ENCODE results near the gene APLF. TPM values are rescaled to one million over a fixed set of nuclear protein-coding genes. Genes with fewer than 3 reads are reported as not detected.

APLF gene
- total and polyA plus RNA-seq, 2 experiments from 2014 or later: 3.0 to 3.7 TPM

GRCh38 chr2:68475110-68475509 lies 7.7 kb downstream of the APLF start (continued):
- TF ChIP-seq ZNF331 (CRISPR knock-in tag; IDR thresholded peaks at IDR 0.05; ENCODE audit: low read depth) (no peak), EZH2 (IDR thresholded peaks at IDR 0.05; ENCODE audit: low read depth, unreplicated experiment) (no peak), JUNB (IDR thresholded peaks at IDR 0.05; ENCODE audit: unreplicated experiment) (no peak), ZNF114 (CRISPR knock-in tag; IDR thresholded peaks at IDR 0.05) (no peak)
- TF ChIP-seq, protein P1, sequence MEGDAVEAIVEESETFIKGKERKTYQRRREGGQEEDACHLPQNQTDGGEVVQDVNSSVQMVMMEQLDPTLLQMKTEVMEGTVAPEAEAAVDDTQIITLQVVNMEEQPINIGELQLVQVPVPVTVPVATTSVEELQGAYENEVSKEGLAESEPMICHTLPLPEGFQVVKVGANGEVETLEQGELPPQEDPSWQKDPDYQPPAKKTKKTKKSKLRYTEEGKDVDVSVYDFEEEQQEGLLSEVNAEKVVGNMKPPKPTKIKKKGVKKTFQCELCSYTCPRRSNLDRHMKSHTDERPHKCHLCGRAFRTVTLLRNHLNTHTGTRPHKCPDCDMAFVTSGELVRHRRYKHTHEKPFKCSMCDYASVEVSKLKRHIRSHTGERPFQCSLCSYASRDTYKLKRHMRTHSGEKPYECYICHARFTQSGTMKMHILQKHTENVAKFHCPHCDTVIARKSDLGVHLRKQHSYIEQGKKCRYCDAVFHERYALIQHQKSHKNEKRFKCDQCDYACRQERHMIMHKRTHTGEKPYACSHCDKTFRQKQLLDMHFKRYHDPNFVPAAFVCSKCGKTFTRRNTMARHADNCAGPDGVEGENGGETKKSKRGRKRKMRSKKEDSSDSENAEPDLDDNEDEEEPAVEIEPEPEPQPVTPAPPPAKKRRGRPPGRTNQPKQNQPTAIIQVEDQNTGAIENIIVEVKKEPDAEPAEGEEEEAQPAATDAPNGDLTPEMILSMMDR (conservative IDR thresholded peaks at IDR 0.05; ENCODE audit: low read depth in 2 of 2): no peak

DNA sequence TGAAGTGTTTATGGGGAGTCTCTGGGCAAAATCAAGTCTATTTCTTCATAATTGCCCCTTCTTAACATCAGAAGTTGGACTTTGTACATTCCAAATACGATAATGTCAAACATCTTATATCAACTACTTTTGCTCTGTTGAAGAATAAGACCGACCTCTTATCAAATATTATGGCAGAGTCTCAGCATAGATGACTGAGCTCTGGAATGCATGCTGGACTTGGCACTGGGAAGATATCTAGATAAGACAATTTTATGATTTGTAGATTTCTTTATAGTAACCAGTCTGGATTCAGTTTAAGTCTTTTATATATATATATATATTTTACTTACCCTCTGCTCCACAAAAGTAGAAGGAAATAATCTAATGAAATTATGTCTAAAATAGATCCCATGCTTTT lies 8.2 kb downstream of the APLF start:
- Histone ChIP-seq H4K20me1 (replicated peaks; ENCODE audit: insufficient read depth) (peaks cover 4% of the 10 kb centered on the region; the same call in 1 of the 2 replicates), H3K36me3 (ENCODE audit: insufficient read depth) (no peaks in the 10 kb centered on the region), H3K27ac (ENCODE audit: low read depth) (no peak overlapping the region), H3K4me1 (ENCODE audit: insufficient read depth) (no peaks in the 10 kb centered on the region), H3K79me2 (replicated peaks; ENCODE audit: insufficient read depth) (peaks cover 10% of the 10 kb centered on the region; the same call in 1 of the 2 replicates), H2AFZ (no peak overlapping the region), H3K27me3 (ENCODE audit: insufficient read depth) (no peaks in the 10 kb centered on the region), H3K4me3 (no peak overlapping the region), H3K4me2 (no peak overlapping the region), H3K9me2 (ENCODE audit: insufficient read depth) (no peaks in the 10 kb centered on the region; the same call in 1 of the 2 replicates), H3F3A (replicated peaks; ENCODE audit: low read depth) (no peaks in the 10 kb centered on the region)
- no peak for ATAC-seq
- H3K4me3 Mint-ChIP-seq: no peak overlapping the region
- DNase-seq (ENCODE audit: low spot score): no peak
- no peaks in the 10 kb centered on the region for H3K27me3 Mint-ChIP-seq (ENCODE audit: insufficient read depth, low read depth, poor library complexity)
- TF ChIP-seq EZH2 (IDR thresholded peaks at IDR 0.05; ENCODE audit: low read depth, unreplicated experiment) (no peak), EZH2phosphoT487 (IDR thresholded peaks at IDR 0.05; ENCODE audit: unreplicated experiment) (no peak), ZNF331 (CRISPR knock-in tag; IDR thresholded peaks at IDR 0.05; ENCODE audit: low read depth) (no peak), ZNF462 (CRISPR knock-in tag; IDR thresholded peaks at IDR 0.05) (no peak), CREB1 (CRISPR knock-in tag; IDR thresholded peaks at IDR 0.05; ENCODE audit: low read depth) (no peak)
- H3K27ac Mint-ChIP-seq: no peak overlapping the region
- no peaks in the 10 kb centered on the region for H3K4me1 Mint-ChIP-seq
- H3K36me3 Mint-ChIP-seq (ENCODE audit: low read depth): no peaks in the 10 kb centered on the region
- no peaks in the 10 kb centered on the region for H3K9me3 Mint-ChIP-seq
